HEK293T (cell line): Measurements from ENCODE around the gene DUOX1.

Experiments
- CTCF ChIA-PET: fragments of 350-600 bp; formaldehyde crosslinking; extraction: SDS; loops from one replicate; lab custom pipeline; 2021; ENCODE audit warnings: antibody characterized with exemption, inconsistent platforms; lab: Yijun Ruan, JAX
- POLR2A ChIA-PET: fragments of 350-600 bp; formaldehyde crosslinking; extraction: SDS; loops from one replicate; lab custom pipeline; 2020; ENCODE audit warnings: antibody characterized with exemption, inconsistent platforms; lab: Yijun Ruan, JAX
- DNase-seq: peaks from one replicate; pipeline ENCODE4 v3.0.0; 2012; ENCODE audit warnings: mixed read lengths; ENCODE audit errors: extremely low spot score
- ARNT ChIP-seq: fragments of 450-650 bp; IDR thresholded peaks from 2 replicates; pipeline ENCODE4 v1.6.1; 2017; ENCODE audit warnings: mild to moderate bottlenecking
- BHLHE40 ChIP-seq: fragments of 450-650 bp; IDR thresholded peaks from 2 replicates; pipeline ENCODE4 v1.6.1; 2016; ENCODE audit warnings: mild to moderate bottlenecking, moderate library complexity, borderline replicate concordance
- CTBP1 ChIP-seq: fragments of 450-650 bp; IDR thresholded peaks from 2 replicates; pipeline ENCODE4 v1.6.1; 2016; ENCODE audit warnings: borderline replicate concordance
- FOXA1 ChIP-seq: fragments of 450-650 bp; IDR thresholded peaks from 2 replicates; pipeline ENCODE4 v1.6.1; 2016; ENCODE audit warnings: mild to moderate bottlenecking
- FOXK2 ChIP-seq: fragments of 450-650 bp; IDR thresholded peaks from 2 replicates; pipeline ENCODE4 v1.6.1; 2016; ENCODE audit warnings: mild to moderate bottlenecking
- FOXM1 ChIP-seq: fragments of 450-650 bp; IDR thresholded peaks from 2 replicates; pipeline ENCODE4 v1.6.1; 2017; ENCODE audit warnings: mild to moderate bottlenecking, borderline replicate concordance
- HDGF ChIP-seq: fragments of 450-650 bp; IDR thresholded peaks from 2 replicates; pipeline ENCODE4 v1.6.1; 2017; ENCODE audit warnings: antibody characterized with exemption, borderline replicate concordance
- L3MBTL2 ChIP-seq: fragments of 450-650 bp; conservative IDR thresholded peaks from 2 replicates; pipeline ENCODE4 v1.6.1; 2016; ENCODE audit warnings: mild to moderate bottlenecking
- LEF1 ChIP-seq: fragments of 450-650 bp; IDR thresholded peaks from 2 replicates; pipeline ENCODE4 v1.6.1; 2017; ENCODE audit warnings: mild to moderate bottlenecking, borderline replicate concordance
- NFRKB ChIP-seq: fragments of 450-650 bp; IDR thresholded peaks from 2 replicates; pipeline ENCODE4 v1.6.1; 2016; ENCODE audit warnings: mild to moderate bottlenecking, moderate library complexity
- SP1 ChIP-seq: fragments of 450-650 bp; IDR thresholded peaks from 2 replicates; pipeline ENCODE4 v1.6.1; 2017
- SUZ12 ChIP-seq: fragments of 450-650 bp; IDR thresholded peaks from 2 replicates; pipeline ENCODE4 v1.6.1; 2016; ENCODE audit warnings: mild to moderate bottlenecking
- TARDBP ChIP-seq: fragments of 450-650 bp; IDR thresholded peaks from 2 replicates; pipeline ENCODE4 v1.6.1; 2016
- ZNF384 ChIP-seq: fragments of 450-650 bp; IDR thresholded peaks from 2 replicates; pipeline ENCODE4 v1.6.1; 2016
- TF ChIP-seq, protein P1 (sequence below): fragments of 450-650 bp; IDR thresholded peaks from 2 replicates; pipeline ENCODE4 v1.6.1; 2016

DUOX1 gene

DNA sequence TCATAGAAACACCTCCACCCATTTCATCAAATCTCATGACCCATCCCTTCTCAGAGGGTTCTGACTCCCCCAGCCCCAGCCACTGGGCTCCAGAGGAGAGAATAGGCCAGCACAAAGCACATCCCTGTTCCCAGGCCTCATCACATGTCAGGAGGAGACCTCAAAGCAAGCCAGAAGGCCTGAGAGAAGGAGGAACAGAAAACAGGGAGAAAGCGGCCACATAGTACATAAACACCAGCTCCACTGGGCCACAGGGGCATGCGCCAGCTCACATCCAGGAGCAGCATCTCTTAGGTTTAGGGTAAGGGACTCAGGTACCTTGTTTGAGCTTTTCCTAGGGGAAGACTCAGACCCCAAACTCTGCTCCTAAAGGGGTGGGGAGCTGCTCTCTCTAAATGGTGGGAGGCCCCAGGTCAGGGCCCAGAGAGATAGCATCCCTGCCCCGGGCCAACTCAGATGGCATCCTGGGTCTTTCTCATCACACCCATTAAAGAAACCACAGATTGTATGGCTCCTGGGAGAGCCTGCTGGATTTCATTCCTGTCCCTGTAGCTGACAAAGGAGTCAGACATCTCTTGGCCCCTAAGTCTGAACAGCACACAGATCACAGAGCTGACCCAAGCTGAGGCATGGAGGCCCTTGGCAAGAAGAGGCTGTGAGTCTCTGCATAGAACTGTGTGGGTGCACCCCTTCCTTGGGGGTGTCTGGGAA lies 55.4 kb downstream of the DUOX1 start:
- POLR2A ChIA-PET = interaction anchor here (1.2 to 4.2 kb wide), 2 partner anchors 15 to 22 kb away, joined by 3 to 17 read pairs; no protein-coding TSS in a partner anchor
- TF ChIP-seq L3MBTL2 (no peak), ARNT (no peak), CTBP1 (no peak), NFRKB (no peak), FOXM1 (no peak), FOXA1 (no peak)
- TF ChIP-seq, protein P1, sequence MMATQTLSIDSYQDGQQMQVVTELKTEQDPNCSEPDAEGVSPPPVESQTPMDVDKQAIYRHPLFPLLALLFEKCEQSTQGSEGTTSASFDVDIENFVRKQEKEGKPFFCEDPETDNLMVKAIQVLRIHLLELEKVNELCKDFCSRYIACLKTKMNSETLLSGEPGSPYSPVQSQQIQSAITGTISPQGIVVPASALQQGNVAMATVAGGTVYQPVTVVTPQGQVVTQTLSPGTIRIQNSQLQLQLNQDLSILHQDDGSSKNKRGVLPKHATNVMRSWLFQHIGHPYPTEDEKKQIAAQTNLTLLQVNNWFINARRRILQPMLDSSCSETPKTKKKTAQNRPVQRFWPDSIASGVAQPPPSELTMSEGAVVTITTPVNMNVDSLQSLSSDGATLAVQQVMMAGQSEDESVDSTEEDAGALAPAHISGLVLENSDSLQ = no peak
- DNase-seq = no peak
- CTCF ChIA-PET = no interaction called here

DNA sequence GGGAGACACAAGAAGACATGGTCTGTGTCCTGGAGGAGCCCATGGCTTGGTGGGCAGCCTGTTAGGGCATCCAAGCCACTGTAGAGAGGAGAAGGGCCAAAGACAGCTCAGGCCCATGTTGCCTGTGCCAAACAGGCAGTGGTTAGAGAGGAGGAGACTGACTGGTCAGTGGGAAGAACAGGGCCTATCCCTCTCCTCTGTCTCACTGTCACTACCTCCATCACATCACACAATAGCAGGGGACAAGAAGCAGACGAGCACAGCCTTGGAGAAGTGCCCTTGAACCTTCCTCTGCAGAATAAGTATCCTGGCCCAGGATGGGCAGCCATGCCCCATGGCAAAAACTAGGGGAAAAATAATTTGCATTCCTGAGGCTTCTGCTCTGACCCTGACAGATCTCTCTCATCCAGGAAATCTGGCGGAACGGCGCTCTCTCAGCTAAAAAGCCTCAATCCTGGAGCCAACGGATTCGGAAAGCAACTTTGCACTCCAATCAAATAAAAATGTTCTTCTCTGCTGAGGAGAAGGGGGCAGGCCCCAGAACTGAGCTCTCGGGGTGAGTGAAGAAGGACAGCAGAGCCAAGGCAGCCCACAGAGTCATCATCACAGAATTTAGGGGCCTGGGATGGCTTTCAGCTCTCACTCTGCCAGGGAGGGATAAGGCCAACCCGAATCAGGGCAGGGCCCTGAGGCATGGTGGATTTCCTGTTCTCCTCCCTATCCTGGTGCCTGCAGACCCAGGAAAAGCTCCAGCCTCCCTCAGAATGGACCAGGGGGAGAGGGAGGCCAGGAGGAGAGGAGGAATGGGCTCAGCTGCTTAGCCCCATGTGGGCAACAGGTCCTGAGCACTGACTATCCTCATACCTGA lies 56.3 kb downstream of the DUOX1 start:
- TF ChIP-seq FOXA1 = no peak
- no peak for TF ChIP-seq LEF1
- no peak for TF ChIP-seq TARDBP
- no peak for TF ChIP-seq FOXK2
- DNase-seq = no peak
- ChIA-PET CTCF (no interaction called here), POLR2A (interaction anchor here (1.0 to 4.2 kb wide), 5 partner anchors 12 to 216 kb away, joined by 3 to 17 read pairs (median 4); a partner anchor contains a TSS)

DNA sequence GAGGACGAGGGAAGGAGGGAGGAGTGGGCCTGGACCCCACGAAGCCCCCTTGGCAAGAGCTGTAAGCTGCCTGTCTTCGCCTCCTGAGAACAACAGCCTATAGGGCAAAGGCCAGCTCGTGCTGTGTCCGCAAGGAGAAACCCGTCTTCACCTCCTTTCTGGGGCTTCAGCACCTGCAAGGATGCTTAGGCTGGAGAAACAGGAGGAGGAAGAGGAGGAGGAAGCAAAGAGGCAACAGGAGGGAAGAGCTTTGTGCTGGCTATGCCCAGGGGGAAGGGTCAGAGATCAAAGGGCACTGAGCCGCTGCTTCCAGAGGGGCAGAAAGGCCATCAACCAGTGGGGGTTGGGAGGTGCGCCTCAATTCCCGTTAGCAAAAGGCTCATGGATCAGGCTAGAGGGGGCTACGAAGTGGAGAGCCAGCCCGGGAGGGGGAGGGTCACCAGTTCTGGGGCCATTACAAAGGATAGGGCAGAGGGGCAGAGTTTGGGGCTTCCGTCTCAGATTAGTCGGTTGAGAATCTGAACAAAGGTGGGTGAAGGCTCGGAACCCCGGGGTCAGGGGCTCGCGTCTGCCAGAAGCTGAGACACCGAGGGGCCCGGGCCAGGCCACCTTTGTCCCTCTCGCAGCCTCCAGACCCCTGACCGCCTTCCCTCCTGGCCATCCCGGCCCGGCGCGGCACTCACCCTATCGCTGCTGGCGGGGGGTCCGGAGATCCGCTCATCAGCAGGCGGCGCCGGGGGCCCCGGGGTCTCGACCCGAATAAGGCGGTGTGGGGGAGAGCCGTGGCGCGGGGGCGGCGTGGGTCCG lies 57.2 kb downstream of the DUOX1 start:
- no peak for DNase-seq
- CTCF ChIA-PET = no interaction called here
- TF ChIP-seq TARDBP (no peak), ARNT (no peak), SP1 (no peak), FOXM1 (no peak), FOXK2 (no peak), FOXA1 (no peak), BHLHE40 (no peak), SUZ12 (no peak), ZNF384 (no peak), HDGF (no peak)
- TF ChIP-seq, protein P1 = no peak
- POLR2A ChIA-PET = interaction anchor here (1.0 to 4.2 kb wide), 4 partner anchors 11 to 215 kb away, joined by 3 to 17 read pairs (median 8); a partner anchor contains a TSS

DNA sequence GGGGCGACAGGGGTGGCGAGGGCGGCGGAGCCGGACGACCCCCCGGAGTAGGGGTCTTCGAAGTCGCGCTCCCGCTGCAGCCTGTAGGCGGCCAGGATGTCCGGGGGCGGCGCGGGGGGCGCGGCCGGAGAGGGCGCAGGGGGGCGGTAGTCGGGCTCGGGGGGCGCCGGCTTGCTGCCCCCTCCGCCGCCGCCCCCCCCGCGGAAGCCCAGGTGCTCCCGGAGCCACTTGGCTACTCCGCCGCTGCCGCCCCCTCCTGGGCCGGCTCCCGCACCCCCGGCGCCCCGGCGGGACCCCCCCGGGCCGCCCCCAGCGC lies 57.7 kb downstream of the DUOX1 start:
- TF ChIP-seq, protein P1 = no peak
- POLR2A ChIA-PET = interaction anchor here (0.6 to 4.2 kb wide), 8 partner anchors 10 to 24 kb away, joined by 3 to 17 read pairs (median 6); no protein-coding TSS in a partner anchor
- CTCF ChIA-PET = no interaction called here
- no peak for DNase-seq

DNA sequence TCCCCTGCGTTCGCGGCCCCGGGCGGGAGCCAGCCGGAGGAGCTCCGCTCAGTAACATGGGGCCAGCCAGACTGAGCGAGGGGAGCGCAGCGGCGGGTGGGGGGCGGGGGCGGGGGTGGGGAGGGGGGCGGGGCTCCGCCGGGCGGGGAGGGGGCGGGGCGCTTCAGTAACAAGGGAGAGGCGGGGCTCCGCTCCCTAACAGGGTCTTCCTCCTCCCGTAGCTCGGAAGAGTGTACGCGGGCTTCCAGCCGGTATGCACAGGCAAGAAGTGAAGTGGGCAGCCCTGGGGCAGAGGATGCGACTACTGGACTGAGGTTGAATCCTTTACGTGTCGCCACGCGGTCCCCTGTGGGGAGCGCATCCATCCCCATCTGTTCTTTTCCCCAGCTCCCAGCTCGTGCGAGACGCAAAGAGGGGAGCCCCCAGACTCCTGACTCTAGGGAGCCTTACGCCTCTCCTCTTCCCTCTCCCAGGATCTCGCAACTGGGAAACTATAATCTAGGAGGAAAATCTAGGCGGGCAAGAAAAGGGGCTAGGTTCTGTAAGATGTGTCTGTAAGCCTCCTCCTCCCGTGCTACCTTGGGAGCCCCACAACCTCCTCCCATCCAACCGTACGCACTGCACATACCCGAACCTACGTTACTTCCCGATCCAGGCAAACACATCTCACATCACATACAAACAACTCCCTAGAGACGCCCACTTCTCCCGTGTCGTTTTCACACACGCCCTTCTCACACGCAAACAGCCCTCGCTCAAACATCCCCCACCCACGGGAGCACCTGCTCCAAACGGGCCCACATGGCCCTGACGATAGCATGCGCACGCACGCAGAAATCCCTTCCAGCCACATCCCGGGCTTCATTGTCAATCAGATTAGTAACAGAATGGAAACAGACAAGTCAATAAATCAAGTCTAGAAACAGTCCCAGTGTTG lies 58.4 kb downstream of the DUOX1 start, which contains the start of gene SHF:
Gene SHF, minus strand, starts transcription at position 73 of the 937 bp plus-strand sequence. Its CDS starts 15 bp downstream, at position 58.
- ChIA-PET POLR2A (interaction anchor here (0.6 to 4.2 kb wide), 9 partner anchors 10 to 25 kb away, joined by 3 to 17 read pairs (median 5); no protein-coding TSS in a partner anchor), CTCF (no interaction called here)
- TF ChIP-seq TARDBP = no peak
- no peak for TF ChIP-seq CTBP1
- TF ChIP-seq LEF1 = no peak
- no peak for TF ChIP-seq NFRKB
- no peak for TF ChIP-seq SP1
- no peak for TF ChIP-seq ARNT
- DNase-seq = peak; percentile 70
